ENCODE results near the gene CLEC16A.

Gene CLEC16A

GRCh38 chr16:11183035-11183812, 238.9 kb downstream of the CLEC16A start:
- no peak for TF ChIP-seq CTCF (IDR thresholded peaks at IDR 0.05; ENCODE audit: low read length, missing control alignments)
- DNase-seq (ENCODE audit: low read depth), result no peak
- no peak overlapping the region for H3K4me3 ChIP-seq (replicated peaks; ENCODE audit: low read depth, low read length)

GRCh38 chr16:11183951-11184350, 239.6 kb downstream of the CLEC16A start:
- H3K4me3 ChIP-seq (replicated peaks; ENCODE audit: low read depth, low read length), result no peak overlapping the region
- TF ChIP-seq CTCF (IDR thresholded peaks at IDR 0.05; ENCODE audit: low read length, missing control alignments), result no peak
- no peak for DNase-seq (ENCODE audit: low read depth)

GRCh38 chr16:11187522-11188023, 243.2 kb downstream of the CLEC16A start:
- no peak for DNase-seq (ENCODE audit: low read depth)
- H3K4me3 ChIP-seq (replicated peaks; ENCODE audit: low read depth, low read length), result no peak overlapping the region
- no peak for TF ChIP-seq CTCF (IDR thresholded peaks at IDR 0.05; ENCODE audit: low read length, missing control alignments)

DNA sequence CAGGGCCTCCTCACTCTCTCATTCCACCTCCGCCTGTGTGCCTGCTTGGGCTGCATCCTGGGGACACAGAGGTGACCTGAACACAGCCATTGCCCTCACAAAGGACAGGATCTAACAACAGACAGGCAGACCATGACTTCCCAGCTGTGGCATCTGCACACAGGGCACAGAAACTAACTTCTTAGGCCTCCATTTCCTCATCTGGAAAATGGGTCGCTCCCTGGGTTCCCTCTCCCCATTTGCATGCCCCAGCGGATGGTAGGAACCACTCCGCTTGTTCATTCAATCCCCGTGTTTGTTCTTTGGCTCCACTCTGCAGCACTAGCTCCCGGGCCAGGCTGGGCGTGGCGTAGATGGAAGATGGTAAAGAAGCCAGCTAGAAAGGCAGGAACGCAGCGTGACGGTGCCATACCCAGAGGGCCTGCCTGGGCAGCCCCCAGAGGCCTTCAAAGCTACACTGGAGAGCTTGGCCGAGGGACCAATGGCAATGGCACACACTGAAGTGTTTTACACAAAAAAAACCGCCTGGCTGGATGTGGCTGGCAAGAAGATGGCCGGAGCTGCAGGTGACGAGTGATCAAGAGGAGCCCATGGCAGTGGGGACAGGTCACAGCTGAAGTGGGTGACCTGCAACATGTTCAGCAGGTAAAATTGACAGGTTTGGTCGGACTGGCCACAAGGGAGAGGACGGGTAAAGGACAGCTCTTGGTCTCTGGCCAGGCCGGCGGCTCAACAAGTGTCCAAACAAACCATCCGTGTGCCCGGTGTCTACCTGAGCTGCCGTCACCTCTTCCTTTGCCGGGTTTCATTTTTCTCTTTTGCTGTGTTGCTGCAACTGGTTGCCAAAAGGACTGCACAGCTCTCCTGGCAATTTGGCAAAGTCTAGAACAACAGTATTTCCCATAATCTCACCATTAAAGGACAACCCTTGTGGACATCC, 244.7 kb downstream of the CLEC16A start:
- no peak overlapping the region for H3K4me3 ChIP-seq (replicated peaks; ENCODE audit: low read depth, low read length)
- TF ChIP-seq CTCF (IDR thresholded peaks at IDR 0.05; ENCODE audit: low read length, missing control alignments), result no peak
- DNase-seq (ENCODE audit: low read depth), result no peak

GRCh38 chr16:11190588-11191560, 246.5 kb downstream of the CLEC16A start:
- DNase-seq (ENCODE audit: low read depth), result peak; percentile 27
- no peak for TF ChIP-seq CTCF (IDR thresholded peaks at IDR 0.05; ENCODE audit: low read length, missing control alignments)
- H3K4me3 ChIP-seq (replicated peaks; ENCODE audit: low read depth, low read length), result no peak overlapping the region

DNA sequence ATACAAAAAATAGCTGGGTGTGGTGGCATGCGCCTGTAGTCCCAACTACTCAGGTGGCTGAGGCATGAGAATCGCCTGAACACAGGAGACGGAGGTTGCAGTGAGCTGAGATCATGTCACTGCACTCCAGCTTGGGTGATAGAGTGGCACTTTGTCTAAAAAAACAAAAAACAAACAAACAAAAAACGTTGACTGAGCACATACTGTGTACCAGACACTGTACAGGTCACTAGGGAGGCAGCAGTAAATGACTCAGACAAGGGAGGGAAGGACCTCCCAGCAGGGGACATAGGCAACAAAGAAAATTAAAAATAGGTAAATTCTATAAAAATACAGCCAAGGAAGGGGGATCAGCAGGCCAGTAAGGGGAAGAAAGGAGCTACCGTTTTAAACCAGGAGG, 247.3 kb downstream of the CLEC16A start:
- no peak for DNase-seq (ENCODE audit: low read depth)
- no peak overlapping the region for H3K4me3 ChIP-seq (replicated peaks; ENCODE audit: low read depth, low read length)
- no peak for TF ChIP-seq CTCF (IDR thresholded peaks at IDR 0.05; ENCODE audit: low read length, missing control alignments)

Data from fibroblast of pulmonary artery (primary cell).